Mucosa of stomach (tissue), 1 donor: ENCODE data around the gene PC.

Experiments
- H3K27me3 ChIP-seq: one replicate; pipeline ENCODE4 v1.7.0; 2013; ENCODE audit warnings: mild to moderate bottlenecking, low read length; ENCODE audit not compliant: control insufficient read depth, insufficient read depth
- H3K36me3 ChIP-seq: one replicate; pipeline ENCODE4 v1.7.0; 2013; ENCODE audit warnings: low read length; ENCODE audit not compliant: control insufficient read depth, insufficient read depth
- H3K4me1 ChIP-seq: one replicate; pipeline ENCODE4 v1.7.0; 2013; ENCODE audit warnings: mild to moderate bottlenecking, low read length; ENCODE audit not compliant: control insufficient read depth, insufficient read depth
- H3K4me3 ChIP-seq: one replicate; pipeline ENCODE4 v1.7.0; 2013; ENCODE audit warnings: low read length
- H3K9ac ChIP-seq: one replicate; pipeline ENCODE4 v1.7.0; 2013; ENCODE audit warnings: mild to moderate bottlenecking, low read length, moderate library complexity
- H3K9me3 ChIP-seq: one replicate; pipeline ENCODE4 v1.7.0; 2013; ENCODE audit warnings: mild to moderate bottlenecking, low read length, moderate library complexity; ENCODE audit not compliant: control insufficient read depth
- donor health status: Pancreatic carcinoma.

PC gene

GRCh38 chr11:66902486-66903177 is 55.6 kb downstream of the PC start:
- Histone ChIP-seq H3K9me3 (no peaks in the 10 kb centered on the region), H3K27me3 (no peaks in the 10 kb centered on the region), H3K4me3 (no peak overlapping the region), H3K9ac (no peak overlapping the region), H3K36me3 (no peaks in the 10 kb centered on the region), H3K4me1 (peaks cover 24% of the 10 kb centered on the region)

DNA sequence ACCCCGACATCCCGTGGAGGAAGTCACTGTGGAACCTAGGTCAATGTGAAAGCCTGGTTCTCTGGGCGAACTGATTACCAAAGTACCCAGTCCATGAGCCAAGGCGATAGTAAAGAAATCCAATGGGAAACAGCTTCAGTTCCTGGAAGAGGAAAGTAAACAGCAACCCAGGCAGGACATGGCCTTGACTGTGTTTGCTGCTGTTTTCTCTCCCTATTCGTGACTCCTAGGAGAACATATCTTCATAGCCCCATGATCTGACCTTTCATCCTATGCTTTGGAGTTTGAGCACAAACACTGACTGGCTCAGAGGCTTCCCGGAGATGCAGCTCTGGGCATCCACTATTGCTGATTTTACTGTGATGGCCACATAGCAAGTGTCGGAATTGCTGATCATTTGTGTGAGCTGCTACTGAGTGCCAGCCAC is 56.2 kb downstream of the PC start:
- Histone ChIP-seq H3K9ac (no peak overlapping the region), H3K27me3 (no peaks in the 10 kb centered on the region), H3K36me3 (no peaks in the 10 kb centered on the region)

GRCh38 chr11:66894141-66894540 is 64.0 kb downstream of the PC start:
- no peak overlapping the region for H3K4me3 ChIP-seq
- H3K4me1 ChIP-seq: no peaks in the 10 kb centered on the region
- H3K36me3 ChIP-seq: no peaks in the 10 kb centered on the region
- H3K9me3 ChIP-seq: no peaks in the 10 kb centered on the region
- H3K9ac ChIP-seq: no peak overlapping the region
- no peaks in the 10 kb centered on the region for H3K27me3 ChIP-seq

More for the DNA sequence above, 56.2 kb downstream of the PC start:
- Histone ChIP-seq H3K9me3 (no peaks in the 10 kb centered on the region), H3K4me1 (peaks cover 24% of the 10 kb centered on the region), H3K4me3 (no peak overlapping the region)

DNA sequence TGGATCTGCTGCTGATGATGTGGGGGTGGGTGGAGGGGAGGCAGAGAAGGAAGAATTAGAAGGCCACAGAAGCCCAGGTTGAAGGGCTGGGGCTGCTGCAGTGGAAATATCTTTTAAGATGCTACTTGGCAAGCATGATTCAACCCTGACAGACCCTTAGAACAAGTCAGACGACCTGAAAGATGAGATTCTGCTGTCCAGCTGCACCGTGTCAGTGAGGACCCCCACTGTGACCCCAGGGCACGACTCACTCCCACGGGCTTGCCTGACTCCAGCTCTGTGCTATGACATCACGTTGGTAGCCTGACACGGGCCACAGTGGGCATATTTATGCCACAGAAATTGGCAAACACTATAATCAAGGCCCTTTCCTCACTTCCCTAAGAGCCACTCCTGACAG is 65.3 kb downstream of the PC start:
- Histone ChIP-seq H3K27me3 (no peaks in the 10 kb centered on the region), H3K4me3 (no peak overlapping the region), H3K9ac (no peak overlapping the region), H3K9me3 (no peaks in the 10 kb centered on the region), H3K4me1 (no peaks in the 10 kb centered on the region), H3K36me3 (no peaks in the 10 kb centered on the region)

DNA sequence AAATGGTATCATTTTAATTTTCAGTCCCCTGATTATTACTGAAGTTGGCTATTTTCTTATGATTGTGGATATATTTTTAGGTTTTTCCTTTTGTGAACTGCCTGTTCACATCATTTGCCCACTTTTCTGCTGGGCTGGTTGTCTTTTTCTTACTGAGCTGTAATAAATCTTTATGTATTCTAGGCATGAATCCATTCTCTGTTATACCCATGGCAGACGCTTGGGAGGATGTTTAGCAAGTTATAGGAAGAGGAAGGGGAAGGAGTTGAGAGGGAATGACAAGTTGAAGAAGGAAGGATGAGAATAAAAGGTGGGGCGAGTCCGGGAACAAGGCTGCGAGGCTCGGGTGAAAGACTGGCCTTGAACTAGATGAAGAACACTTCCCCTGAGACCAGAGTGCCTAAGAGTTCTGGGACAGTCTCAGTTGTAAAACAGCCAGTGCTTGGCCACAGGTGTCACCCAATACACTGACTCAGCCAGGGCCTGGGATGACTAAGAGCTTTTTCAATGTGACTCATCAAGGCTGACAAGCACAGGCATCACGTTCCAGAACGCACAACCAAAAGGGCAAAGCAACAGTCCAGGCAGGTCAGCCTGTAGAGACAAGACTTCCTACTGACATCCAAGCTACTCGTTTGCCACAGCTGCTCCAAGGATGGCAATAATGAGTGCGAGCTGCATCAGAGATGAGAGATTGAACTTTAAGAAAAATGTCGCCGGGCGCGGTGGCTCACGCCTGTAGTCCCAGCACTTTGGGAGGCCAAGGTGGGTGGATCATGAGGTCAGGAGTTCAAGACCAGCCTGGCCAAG is 66.1 kb downstream of the PC start:
- Histone ChIP-seq H3K27me3 (no peaks in the 10 kb centered on the region), H3K4me1 (no peaks in the 10 kb centered on the region), H3K9me3 (no peaks in the 10 kb centered on the region), H3K9ac (no peak overlapping the region), H3K36me3 (no peaks in the 10 kb centered on the region), H3K4me3 (no peak overlapping the region)

GRCh38 chr11:66889960-66890359 is 68.2 kb downstream of the PC start:
- Histone ChIP-seq H3K36me3 (no peaks in the 10 kb centered on the region), H3K9me3 (no peaks in the 10 kb centered on the region), H3K27me3 (no peaks in the 10 kb centered on the region), H3K4me1 (no peaks in the 10 kb centered on the region), H3K9ac (no peak overlapping the region), H3K4me3 (no peak overlapping the region)

DNA sequence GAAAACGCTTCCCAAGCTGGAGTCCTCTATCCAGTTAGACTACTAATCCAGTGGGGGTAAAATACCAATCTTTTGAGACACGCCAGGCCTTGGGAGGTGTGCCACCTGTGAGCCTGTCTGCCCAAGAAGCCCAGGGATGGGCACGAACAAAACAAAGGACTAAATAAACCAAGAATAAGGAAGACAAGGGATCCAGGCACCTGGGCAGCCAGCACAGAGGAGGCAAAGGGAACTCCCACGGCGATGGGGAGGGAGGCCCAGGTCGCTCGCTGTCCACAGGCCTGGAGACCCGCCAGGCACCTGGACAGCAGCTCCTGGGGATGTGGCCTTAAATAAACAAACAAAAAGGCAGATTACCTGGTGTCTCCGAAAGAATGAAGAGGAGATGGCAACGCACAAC is 69.9 kb downstream of the PC start:
- no peaks in the 10 kb centered on the region for H3K9me3 ChIP-seq
- peaks cover 2% of the 10 kb centered on the region for H3K4me1 ChIP-seq
- no peak overlapping the region for H3K4me3 ChIP-seq
- no peaks in the 10 kb centered on the region for H3K36me3 ChIP-seq
- no peaks in the 10 kb centered on the region for H3K27me3 ChIP-seq
- no peak overlapping the region for H3K9ac ChIP-seq

- H3K4me1 ChIP-seq: peaks cover 9% of the 10 kb centered on the region
- no peaks in the 10 kb centered on the region for H3K9me3 ChIP-seq
- no peaks in the 10 kb centered on the region for H3K36me3 ChIP-seq
- no peak overlapping the region for H3K9ac ChIP-seq
- no peak overlapping the region for H3K4me3 ChIP-seq
- no peaks in the 10 kb centered on the region for H3K27me3 ChIP-seq
Observed at GRCh38 chr11:66887526-66887925, 70.7 kb downstream of the PC start.

DNA sequence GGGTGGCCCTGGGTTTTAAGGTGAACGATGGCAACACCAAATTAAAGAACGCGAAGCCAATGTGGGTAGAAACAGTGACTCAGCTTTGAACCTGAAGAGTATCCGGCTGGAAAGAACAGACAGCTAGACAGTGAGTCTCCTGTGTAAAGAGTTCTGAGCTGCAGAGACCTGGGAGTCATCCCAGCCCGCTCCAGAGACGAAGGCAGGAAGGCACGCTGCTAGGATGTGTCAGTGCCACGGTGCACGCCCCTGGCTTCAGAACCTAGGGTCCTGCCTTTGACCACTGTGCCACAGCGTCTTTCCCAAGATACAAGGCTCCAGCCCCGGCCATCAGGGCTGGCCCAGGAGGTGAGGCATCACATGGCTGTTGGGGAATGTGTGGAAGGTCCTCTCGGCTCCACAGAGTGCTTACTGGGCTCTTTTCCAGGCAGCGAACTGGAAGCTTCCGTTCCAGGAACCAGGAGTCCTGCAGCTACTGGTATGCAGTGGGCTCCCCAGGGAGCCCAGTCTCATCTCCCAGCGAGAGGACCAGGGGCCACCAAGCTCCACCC is 71.4 kb downstream of the PC start:
- Histone ChIP-seq H3K4me3 (no peak overlapping the region), H3K36me3 (no peaks in the 10 kb centered on the region), H3K9ac (no peak overlapping the region), H3K4me1 (peaks cover 17% of the 10 kb centered on the region), H3K27me3 (no peaks in the 10 kb centered on the region), H3K9me3 (no peaks in the 10 kb centered on the region)

GRCh38 chr11:66885950-66886440 is 72.2 kb downstream of the PC start:
- H3K4me3 ChIP-seq: no peak overlapping the region
- H3K27me3 ChIP-seq: no peaks in the 10 kb centered on the region
- H3K9me3 ChIP-seq: no peaks in the 10 kb centered on the region
- H3K36me3 ChIP-seq: no peaks in the 10 kb centered on the region
- no peak overlapping the region for H3K9ac ChIP-seq
- H3K4me1 ChIP-seq: peaks cover 24% of the 10 kb centered on the region

DNA sequence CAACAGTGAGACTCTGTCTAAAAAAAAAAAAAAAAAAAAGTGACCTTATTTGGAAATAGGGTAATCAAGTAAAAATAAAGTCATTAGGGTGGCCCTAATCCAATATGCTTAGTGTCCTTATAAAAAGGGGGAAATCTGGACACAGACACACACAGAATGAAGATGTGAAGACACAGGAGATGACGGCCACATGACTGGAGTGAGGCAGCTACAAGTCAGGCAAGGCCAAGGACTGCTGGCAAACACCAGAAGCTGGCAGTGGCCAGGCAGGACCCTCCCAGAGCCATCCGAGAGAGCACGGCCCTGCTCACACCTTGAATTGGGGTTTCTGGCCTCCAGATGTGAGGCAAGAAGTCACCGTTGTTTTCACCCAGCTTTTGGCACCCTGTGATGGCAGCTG is 72.7 kb downstream of the PC start:
- H3K9me3 ChIP-seq: no peaks in the 10 kb centered on the region
- H3K4me1 ChIP-seq: peaks cover 29% of the 10 kb centered on the region
- no peaks in the 10 kb centered on the region for H3K27me3 ChIP-seq
- no peaks in the 10 kb centered on the region for H3K36me3 ChIP-seq
- H3K9ac ChIP-seq: no peak overlapping the region
- no peak overlapping the region for H3K4me3 ChIP-seq

GRCh38 chr11:66884443-66884842 is 73.7 kb downstream of the PC start:
- no peaks in the 10 kb centered on the region for H3K27me3 ChIP-seq
- H3K4me3 ChIP-seq: no peak overlapping the region
- H3K36me3 ChIP-seq: no peaks in the 10 kb centered on the region
- H3K9ac ChIP-seq: no peak overlapping the region
- peaks cover 39% of the 10 kb centered on the region for H3K4me1 ChIP-seq
- no peaks in the 10 kb centered on the region for H3K9me3 ChIP-seq
